GM18519 (cell line): ENCODE results near the gene CRHR1.

Experiments
- ATAC-seq: cut with Tn5 transposase; IDR thresholded peaks from one replicate; pipeline ENCODE4 v1.9.1; 2021; ENCODE audit warnings: mild to moderate bottlenecking, moderate library complexity; ENCODE audit not compliant: unreplicated experiment, low FRiP score

The CRHR1 gene

DNA sequence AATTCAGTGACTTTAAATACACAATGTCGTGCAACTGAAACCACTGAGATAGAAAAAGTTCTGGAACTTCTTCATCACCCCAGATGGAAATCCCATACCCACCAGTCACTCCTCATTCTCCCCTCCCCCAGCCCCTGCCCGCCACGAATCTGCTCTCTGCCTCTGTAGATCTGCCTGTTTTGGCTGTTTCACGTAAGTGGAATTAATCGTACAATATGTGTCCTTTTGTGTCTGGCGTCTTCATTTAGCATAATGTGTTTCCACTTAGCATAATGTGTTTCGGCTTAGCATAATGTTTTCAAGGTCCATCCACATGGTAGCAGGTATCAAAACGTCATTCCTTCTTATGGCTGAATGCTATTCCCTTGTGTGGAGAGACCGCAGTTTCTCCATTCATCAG, 57.1 kb downstream of the CRHR1 start:
- ATAC-seq: no peak

DNA sequence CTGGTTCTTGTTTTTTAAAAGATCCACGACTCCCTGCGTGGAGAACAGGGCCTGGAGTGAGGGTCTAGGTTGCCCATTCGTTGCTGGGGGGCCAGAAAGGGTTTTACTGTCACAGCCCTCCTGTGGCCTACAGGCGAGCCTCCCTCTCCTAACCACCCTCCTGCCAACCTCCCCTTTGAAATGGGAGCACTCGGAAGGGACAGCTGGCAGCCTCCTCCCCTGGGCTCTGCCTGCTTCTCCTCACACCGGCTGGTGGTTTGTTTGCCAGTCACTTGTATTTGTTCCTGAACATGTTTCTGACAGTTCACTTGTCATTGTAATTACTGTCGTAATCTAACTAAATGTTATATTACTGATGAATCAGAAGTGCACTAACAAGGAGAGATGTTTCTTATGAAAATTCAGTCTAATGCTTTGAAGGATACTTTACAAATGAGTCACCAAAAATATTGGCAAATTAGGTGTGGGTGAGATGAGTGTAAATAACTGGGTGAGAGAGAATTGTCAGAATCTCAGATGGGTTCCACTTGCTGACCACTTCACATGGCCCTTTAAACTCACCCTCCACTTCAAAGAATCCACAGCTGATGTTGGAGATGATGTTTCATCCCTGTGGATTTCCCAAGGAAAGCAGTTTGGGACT, 57.9 kb downstream of the CRHR1 start:
- ATAC-seq: no peak

DNA sequence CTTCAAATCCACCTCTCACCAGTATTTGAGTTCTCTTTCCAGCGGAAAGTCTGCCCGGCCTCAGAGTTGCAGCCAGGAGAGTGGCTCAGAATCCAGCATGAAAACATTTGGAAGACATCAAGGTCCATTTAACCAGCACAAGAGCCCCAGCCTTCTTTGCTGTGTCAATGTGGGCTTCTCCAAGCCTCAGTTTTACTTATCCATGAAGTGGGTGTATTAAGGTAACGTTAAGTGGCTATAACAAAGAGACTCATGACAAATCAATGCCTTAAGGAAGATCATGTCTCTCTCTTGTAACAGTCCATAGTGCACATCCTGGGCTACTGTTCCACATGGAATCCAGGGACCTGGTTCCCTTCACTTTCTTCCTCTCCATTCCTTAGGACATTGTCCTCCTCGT, 59.6 kb downstream of the CRHR1 start:
- no peak for ATAC-seq

DNA sequence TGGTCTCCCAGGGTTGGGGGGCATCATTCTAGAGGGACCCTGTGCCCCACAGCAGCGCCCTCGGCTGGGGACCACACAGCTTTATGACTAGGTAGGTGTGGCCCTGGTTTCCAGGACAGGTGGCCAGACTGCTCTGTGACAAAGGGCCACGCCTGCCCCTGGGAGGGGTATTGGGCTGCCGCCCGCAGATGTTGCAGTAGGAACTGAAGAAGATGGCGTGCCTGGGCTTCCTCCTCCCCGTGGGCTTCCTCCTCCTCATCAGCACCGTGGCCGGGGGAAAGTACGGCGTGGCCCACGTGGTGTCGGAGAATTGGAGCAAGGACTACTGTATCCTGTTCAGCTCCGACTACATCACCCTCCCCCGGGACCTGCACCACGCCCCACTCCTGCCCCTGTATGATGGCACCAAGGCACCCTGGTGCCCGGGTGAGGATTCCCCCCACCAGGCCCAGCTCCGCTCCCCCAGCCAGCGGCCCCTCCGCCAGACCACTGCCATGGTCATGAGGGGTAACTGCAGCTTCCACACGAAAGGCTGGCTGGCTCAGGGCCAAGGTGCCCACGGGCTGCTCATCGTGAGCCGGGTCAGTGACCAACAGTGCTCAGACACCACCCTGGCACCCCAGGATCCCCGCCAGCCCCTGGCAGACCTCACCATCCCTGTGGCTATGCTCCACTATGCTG, 60.7 kb downstream of the CRHR1 start, which contains the start of gene SPPL2C:
Gene SPPL2C (plus strand): TSS at position 187 of the 681 bp plus-strand sequence. CDS start 26 bp downstream, at position 213.
- ATAC-seq: no peak

DNA sequence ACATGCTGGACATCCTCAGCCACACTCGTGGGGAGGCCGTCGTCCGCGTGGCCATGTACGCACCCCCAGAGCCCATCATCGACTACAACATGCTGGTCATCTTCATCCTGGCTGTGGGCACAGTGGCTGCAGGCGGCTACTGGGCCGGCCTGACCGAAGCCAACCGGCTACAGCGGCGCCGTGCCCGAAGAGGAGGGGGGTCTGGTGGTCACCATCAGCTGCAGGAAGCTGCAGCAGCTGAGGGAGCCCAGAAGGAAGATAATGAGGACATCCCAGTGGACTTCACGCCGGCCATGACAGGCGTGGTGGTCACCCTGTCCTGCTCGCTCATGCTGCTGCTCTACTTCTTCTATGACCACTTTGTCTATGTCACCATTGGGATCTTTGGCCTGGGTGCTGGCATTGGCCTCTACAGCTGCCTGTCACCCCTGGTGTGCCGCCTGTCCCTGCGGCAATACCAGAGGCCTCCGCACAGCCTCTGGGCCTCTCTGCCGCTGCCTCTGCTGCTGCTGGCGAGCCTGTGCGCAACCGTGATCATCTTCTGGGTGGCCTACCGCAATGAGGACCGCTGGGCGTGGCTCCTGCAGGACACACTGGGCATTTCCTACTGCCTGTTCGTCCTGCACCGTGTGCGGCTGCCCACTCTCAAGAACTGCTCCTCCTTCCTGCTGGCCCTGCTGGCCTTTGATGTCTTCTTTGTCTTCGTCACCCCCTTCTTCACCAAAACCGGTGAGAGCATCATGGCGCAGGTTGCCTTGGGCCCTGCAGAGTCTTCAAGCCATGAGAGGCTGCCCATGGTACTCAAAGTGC, 61.5 kb downstream of the CRHR1 start:
- ATAC-seq: no peak

DNA sequence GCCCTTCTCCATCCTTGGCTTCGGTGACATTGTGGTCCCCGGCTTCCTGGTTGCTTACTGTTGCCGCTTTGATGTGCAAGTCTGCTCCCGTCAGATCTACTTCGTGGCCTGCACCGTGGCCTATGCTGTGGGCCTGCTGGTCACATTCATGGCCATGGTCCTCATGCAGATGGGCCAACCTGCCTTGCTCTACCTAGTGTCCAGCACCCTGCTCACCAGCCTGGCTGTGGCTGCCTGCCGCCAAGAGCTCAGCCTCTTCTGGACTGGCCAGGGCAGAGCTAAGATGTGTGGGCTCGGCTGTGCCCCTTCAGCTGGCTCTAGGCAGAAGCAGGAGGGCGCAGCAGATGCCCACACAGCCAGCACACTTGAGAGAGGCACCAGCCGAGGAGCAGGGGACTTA, 62.1 kb downstream of the CRHR1 start:
- ATAC-seq: no peak

DNA sequence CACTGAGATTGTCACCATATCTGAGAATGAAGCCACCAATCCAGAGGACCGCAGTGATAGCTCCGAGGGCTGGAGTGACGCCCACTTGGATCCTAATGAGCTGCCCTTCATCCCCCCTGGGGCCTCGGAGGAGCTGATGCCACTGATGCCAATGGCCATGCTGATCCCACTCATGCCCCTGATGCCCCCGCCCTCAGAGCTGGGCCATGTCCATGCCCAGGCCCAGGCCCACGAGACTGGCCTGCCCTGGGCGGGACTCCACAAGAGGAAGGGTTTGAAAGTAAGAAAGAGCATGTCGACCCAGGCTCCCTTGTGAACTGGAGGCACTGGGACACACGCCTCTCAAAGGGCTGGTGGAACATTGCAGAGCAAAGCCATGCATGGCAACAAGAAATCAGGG, 62.5 kb downstream of the CRHR1 start:
- ATAC-seq: no peak

DNA sequence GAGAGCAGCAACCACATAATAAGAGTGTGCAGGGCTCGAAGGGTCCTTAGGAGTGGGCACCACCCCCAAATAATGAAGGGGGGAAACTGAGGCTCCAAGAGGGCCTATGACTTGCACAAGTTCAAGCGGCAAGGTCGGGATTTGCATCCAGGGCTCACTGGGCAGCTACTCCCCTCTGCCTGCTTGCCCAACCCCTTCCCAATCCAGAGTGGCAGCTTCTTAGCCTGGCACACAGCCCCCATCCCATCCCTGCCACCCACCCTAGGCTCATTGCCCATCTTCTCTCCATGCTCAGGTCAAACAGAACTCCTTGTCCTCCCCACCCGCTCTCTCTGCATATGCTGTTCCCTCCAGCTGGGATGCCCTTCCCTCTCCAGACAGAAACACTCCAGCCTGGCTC, 63.0 kb downstream of the CRHR1 start:
- no peak for ATAC-seq

DNA sequence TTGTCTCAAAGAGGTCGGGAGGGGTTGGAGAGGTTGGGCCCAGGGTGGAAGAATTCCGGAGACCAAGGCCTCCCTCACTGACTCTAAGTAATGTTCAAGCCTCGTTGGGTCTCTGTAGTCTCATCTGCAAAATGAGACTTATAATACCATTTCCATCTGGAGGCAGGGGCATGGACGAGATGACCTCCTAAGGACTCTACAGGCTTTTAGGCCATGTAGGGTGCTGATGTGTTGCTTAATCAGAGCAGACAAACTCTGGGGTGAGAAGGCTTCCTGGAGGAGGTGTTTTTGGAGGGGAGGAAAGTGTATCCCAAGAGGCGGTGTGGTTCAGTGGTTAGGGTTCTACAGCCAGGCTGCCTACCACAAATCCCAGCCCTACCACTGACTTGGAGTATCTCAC, 63.6 kb downstream of the CRHR1 start:
- no peak for ATAC-seq

DNA sequence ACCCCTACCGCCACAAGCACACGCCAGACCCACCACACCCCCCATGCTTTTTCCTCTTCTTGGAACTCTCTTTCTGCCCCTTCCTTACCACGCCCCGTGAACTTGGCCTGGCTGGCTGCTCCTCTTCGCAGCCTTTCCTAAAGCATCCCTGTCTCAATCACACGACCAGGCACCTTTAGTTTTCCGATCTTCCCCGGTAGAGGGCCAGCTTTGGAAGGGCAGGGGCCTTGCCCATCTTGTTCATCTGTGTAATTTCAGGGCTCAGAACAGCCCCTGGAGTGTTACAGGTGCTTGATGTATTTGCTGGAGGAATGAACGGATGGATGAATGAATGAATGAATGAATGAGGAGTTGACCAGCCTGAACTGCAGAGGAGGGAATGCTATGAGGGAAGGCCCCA, 64.3 kb downstream of the CRHR1 start:
- ATAC-seq: no peak

DNA sequence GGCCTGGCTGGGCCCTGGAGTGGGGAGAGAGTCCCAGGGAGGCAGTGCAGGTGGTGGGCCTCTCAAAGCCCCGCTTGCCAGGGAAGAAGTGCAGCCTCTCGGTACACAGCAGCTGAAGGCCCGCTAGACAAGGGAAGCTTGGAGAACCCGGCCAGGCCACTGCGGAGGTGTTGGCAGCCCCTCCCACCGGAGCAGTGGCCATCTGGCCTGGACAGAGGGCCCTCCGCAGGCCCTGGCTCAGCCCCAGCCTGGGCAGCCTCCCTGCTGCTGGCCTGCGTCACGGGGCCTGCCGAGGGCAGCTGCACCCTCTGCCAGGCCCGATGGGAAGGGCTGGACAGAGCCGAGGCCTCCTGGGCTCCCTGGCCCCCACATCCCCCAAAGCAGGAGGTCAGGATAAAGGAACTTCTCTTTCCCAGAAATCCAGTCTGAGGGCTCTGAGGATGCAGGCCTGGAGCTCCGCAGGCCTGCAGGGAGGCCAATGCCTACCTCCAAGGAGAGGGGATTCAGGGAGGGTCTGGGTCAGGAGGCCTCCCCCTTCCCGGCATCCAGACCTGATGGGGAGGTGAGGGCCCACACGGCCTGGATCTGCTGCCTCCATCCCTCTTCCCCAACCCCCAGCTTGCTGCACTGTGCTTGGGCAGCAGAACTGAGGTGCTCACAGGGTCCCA, 64.9 kb downstream of the CRHR1 start:
- no peak for ATAC-seq

DNA sequence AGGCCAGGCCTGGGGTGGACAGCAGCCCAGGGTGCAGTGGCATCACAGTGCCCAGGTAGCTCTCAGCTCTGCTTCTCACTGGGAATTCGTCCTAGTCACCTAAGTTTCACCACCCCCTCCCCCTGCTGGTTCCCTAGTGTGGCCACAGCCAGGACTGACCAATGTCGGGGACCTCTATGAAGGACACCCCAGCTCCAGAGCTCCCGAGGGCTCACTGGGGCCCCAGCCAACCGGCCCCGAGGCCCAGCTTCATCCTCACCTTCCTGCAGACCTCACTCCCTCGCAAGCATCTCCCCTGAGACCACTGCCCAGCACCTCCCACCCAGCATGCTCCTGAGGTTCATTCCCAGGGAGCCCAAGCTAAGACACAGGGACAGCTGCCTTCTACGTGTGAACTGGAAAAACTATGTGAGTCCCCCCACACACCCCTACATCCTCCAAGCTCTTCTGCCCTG, 65.4 kb downstream of the CRHR1 start:
- ATAC-seq: no peak

DNA sequence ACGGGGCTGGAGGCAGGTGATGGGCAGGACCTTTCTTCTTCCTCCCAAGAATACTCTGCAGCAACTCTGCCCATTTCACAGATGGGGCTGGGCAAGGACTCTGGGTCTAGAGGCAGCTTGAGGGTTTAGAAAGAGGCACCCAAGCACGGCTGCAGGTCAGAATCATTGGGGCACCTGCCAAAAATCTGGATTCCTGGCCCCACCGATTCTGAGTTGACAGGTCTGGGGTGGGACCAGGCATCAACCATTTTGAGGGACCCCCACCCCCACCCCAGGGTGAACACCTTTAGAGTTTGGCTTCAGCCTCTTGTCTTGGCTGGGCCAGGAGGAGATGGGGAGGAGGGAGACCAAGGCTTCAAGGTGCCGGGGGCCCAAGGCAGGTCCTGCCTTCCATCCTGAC, 65.9 kb downstream of the CRHR1 start:
- ATAC-seq: no peak

DNA sequence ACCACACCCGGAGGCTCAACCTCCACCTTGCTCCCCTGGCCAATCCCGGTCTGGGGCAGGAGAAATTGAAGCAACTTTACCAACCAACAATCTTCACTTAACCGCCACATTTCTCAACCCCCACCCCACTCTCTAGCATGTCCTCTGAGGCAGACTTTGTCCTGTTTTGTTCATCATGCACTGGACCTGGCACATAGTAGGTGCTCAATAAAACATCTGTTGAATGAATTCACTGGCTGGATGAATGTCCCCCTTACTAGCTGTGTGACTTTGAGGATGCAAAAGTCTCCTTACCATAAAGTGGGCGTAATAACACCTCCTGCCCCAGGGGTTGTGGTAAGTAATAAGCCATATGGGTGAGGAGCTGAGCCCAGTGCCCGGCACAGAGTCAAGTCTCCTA, 66.3 kb downstream of the CRHR1 start:
- ATAC-seq: no peak

DNA sequence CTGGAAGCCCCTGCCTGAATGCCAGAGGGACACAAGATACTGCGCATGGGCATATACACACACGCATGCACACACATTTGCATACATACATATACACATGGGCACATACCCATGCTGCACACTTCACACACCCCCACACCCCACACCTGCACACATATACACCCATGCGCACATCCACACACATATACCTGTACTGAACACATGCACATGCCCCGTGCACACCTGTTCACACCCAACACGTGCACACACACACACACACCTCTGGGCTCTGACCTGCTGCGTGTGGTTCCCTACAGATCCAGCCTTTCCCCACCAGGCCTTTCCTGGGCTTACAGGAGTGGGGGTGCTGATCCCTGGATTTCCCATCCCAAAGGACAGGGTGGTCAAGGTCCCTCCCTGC, 66.9 kb downstream of the CRHR1 start:
- ATAC-seq: no peak

DNA sequence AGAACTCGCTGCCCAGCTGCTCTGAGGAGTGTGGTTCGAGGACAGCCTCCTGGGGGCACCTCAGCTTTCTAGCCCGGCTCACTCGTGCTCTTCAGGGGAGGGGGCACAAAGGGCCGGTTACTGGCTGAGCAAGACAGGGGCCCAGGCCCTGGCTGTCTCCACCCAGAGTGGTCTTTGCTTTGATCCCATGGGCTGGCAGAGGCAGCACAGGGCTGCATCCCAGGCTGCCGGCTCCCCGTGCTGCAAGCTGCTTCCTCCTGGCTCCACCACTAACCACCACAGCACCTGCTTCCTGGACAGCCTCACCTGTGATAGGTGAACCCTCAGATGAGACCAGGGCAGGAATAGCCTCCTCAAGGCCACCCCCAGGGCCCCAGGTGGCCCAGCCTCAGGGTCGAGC, 67.3 kb downstream of the CRHR1 start:
- no peak for ATAC-seq

DNA sequence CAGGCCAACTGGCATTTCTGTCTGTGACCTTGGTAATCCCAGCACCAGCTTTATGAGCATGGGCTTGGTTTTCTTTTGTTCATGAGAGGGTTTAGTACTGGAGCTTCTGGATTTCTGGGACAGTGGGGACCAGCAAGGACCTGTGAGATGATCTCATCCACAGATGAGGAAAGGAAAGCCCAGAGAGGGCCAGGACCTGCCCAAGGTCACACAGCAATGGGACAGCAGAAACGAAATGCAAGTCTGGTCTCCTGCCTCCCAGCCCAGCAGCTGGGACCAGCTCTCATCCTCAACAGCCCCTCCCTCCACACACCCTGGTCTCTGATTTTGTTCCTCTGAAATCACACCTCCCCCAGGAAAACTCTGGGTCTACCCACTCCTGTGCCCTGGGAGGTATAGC, 67.8 kb downstream of the CRHR1 start:
- ATAC-seq: no peak

DNA sequence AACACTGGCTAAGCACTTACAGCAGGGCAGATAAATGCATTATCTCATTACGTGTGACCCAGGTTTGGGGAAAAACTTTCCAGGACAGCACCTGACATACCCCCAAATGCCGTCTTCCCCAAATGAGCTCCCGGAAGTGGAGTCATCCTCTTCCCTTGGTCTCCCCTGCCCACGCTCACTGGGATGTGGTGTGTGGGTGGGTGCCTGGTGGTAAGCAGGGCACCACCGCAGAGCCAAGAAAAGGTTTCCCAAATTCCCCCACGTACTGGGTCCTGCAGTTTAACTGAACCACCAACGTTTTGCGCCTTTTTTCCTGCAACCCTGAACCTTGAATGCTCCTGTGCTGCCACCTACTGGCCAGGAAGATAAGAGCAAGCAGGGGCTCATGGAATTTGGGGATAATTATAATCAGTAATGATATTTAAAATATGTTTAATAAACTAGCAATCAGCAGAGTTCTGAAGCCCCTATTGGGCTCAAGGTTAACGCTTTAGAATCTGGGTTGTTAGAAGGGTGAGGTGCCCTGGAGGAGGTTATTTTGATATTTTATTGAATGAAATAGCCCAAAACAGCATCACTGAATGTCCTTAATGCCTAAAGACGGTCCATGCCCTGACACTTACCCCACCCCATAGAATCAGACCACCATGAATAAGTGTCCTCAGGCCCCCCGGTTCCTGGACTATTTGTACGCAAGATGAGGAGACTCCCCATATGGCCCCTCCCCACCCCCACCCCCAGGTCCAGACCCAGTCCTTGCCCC, 68.6 kb downstream of the CRHR1 start:
- no peak for ATAC-seq

DNA sequence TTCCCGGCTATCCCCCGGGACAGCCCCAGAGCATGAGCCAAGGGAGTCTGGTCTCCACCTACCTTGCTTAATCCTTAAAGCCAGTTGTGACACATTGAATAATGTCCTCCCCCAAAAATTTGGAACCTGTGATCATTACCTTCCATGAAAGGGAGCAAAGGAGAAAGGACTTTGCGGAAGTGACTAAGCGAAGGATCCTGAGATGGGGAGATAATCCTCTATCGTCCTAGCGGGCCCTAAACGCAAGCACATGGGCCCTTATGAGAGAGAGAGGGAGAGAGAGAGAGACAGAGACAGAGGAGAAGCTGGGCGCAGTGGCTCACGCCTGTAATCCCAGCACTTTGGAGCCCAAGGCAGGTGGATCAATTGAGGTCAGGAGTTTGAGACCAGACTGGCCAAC, 70.1 kb downstream of the CRHR1 start:
- no peak for ATAC-seq

DNA sequence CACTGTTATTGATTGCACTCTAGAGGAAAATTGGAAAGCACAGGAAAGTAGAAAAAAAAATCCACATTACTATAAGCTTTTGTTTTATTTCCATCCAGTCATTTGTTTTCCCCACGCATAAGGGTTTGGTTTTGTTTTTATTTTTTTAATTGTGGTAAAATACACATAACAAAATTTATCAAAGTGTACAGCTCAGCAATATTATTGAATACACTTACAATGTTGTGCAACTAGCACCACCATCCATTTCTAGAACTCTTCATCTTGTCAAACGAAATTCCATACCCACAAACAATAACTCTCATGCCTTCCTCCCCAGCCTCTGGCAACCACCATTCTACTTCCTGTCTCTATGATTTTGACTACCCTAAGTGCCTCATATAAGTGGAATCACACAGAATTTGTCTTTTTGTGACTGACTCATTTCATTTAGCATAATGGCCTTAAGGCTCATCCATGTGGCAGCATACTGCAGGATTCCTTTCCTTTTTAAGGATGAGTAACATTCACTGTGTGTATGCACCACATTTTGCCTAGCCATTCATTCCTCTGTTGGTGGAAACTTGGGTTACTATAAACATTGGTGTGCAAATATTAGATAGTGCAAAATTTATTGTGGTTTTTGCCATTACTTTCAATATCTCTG, 71.7 kb downstream of the CRHR1 start:
- ATAC-seq: no peak
